CD4-positive, CD25-positive, alpha-beta regulatory T cell (primary cell): ENCODE data around the gene DGKG. TPM values are rescaled to one million over a fixed set of nuclear protein-coding genes. Genes with fewer than 3 reads are reported as not detected.

Experiments
- ATAC-seq, 2 donors: fragments of 150-1000 bp; cut with Tn5 transposase; one replicate each; pipeline ENCODE4 v1.10.0; 2021; ENCODE audit warnings: low read depth in 2 of 2, moderate number of reproducible peaks in 2 of 2, moderate library complexity in 1 of 2
- DNase-seq, 3 donors: peaks; one replicate each; pipeline versions ENCODE4 v3.0.0 to v3.0.0-alpha.2; 2012 to 2022; ENCODE audit warnings: mixed read lengths in 1 of 3
- H3K27ac ChIP-seq: one replicate; pipeline ENCODE4 v1.7.0; 2013; ENCODE audit warnings: mild to moderate bottlenecking, low read length; ENCODE audit not compliant: insufficient read depth, poor library complexity, severe bottlenecking
- H3K27me3 ChIP-seq: one replicate; pipeline ENCODE4 v1.7.0; 2013; ENCODE audit warnings: low read length; ENCODE audit not compliant: control insufficient read depth, insufficient read depth
- H3K36me3 ChIP-seq: one replicate; pipeline ENCODE4 v1.7.0; 2013; ENCODE audit warnings: mild to moderate bottlenecking, low read length, moderate library complexity; ENCODE audit not compliant: control insufficient read depth, insufficient read depth
- H3K4me1 ChIP-seq: 2 replicates; pipeline ENCODE4 v1.7.0; 2013; ENCODE audit warnings: mild to moderate bottlenecking, low read length; ENCODE audit not compliant: insufficient read depth, control insufficient read depth, poor library complexity, severe bottlenecking
- H3K4me3 ChIP-seq: one replicate; pipeline ENCODE4 v1.7.0; 2013; ENCODE audit warnings: low read depth, mild to moderate bottlenecking, low read length, moderate library complexity
- H3K9me3 ChIP-seq, 2 experiments: 1 replicate in 1 of 2; 2 replicates in 1 of 2; pipeline ENCODE4 v1.7.0; 2013; ENCODE audit warnings: low read length in 2 of 2, mild to moderate bottlenecking in 1 of 2, moderate library complexity in 1 of 2; ENCODE audit not compliant: control insufficient read depth in 2 of 2
- H3K27ac Mint-ChIP-seq, 3 donors: one replicate each; pipeline ENCODE4 v1.8.0; 2020 to 2022; ENCODE audit warnings: mild to moderate bottlenecking in 3 of 3, mixed read lengths in 3 of 3, moderate library complexity in 2 of 3
- H3K27me3 Mint-ChIP-seq: one replicate; pipeline ENCODE4 v1.8.0; 2022; ENCODE audit warnings: mild to moderate bottlenecking, mixed read lengths
- H3K36me3 Mint-ChIP-seq: one replicate; pipeline ENCODE4 v1.8.0; 2020; ENCODE audit warnings: mixed read lengths
- H3K4me1 Mint-ChIP-seq, 4 donors: one replicate each; pipeline ENCODE4 v1.8.0; 2020 to 2022; ENCODE audit warnings: mixed read lengths in 4 of 4, mild to moderate bottlenecking in 1 of 4
- H3K4me3 Mint-ChIP-seq, 4 donors: one replicate each; pipeline ENCODE4 v1.8.0; 2020 to 2022; ENCODE audit warnings: mild to moderate bottlenecking in 4 of 4, mixed read lengths in 4 of 4, moderate library complexity in 3 of 4
- H3K9me3 Mint-ChIP-seq, 7 donors: one replicate each; pipeline ENCODE4 v1.8.0; 2020 to 2022; ENCODE audit warnings: mixed read lengths in 7 of 7, mild to moderate bottlenecking in 3 of 7, moderate library complexity in 2 of 7
- polyA plus RNA-seq, 4 donors: library from polyadenylated mRNA; unstranded; fragments of 300-500 nt; fragmentation: Illumina TruSeq; gene quantifications; one replicate each; pipeline ENCODE4 v1.2.3, GENCODE V29; 2021
- total RNA-seq: library from RNA; stranded (reverse); gene quantifications from one replicate; pipeline ENCODE4 v1.2.3, GENCODE V29; 2022

DGKG gene
- total and polyA plus RNA-seq, 5 donors from 2014 or later = 0.81 TPM; not detected in 4

DNA sequence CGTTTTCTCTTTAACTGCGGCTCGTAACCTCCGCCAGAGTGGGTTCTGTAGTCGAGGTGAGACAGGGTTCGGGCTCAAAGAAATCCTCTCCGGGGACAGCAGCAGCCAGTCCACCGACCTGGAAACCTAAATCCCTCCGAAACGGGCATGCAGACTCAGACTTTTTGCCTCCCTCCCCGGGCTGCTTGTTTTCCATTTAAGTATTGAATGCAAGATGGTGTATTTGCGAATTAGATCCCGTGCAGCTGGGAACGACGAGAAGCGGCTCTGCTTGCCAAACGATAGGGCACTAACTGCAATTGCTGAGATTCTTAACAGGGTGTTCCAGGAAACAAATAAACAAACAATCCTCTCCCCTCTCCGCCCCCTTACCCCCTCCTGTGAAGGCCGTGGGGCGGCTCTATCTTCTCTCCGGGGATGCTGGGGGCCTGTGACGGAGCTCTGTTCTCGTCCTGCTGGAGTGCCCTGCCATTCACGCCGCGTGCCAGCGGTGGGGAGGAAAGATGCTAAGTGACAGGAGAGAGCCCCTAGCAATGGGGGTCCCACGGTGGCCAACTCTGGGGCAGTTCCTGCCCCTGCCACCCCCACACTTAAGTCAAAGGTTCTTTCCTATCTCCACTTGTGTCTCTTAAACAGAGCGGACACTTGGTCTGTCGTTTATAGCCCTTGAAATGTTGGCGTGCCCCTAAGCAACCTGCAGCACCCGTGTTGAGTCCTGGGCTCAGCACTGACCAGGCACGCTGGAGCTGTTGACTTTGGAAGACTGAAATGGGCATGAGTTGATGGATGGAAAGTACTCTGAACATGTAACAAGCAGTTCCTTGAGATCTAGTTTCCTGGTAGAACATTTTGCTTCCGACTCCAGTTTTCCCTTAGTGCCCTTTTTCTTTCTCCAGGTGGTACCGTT lies 251.9 kb downstream of the DGKG start:
- H3K27me3 ChIP-seq = peaks cover 48% of the 10 kb centered on the region
- Mint-ChIP-seq H3K36me3 (no peaks in the 10 kb centered on the region), H3K4me3 (peak overlapping the region; percentile 75 to 97 (median 94)), H3K4me1 (peaks cover 4 to 41% (median 30%) of the 10 kb centered on the region in 4 donors), H3K27ac (peak overlapping the region in 2 of 3 donors; percentile 80 to 90), H3K27me3 (peaks cover 92% of the 10 kb centered on the region), H3K9me3 (peaks cover 0 to 6% (median 0%) of the 10 kb centered on the region in 7 donors)
- DNase-seq (peak in 2 of 3 donors; percentile 8), ATAC-seq (no peak)
- no peaks in the 10 kb centered on the region for H3K9me3 ChIP-seq
- H3K27ac ChIP-seq = no peak overlapping the region
- peak overlapping the region; percentile 72 for H3K4me3 ChIP-seq
- no peaks in the 10 kb centered on the region for H3K36me3 ChIP-seq
- H3K4me1 ChIP-seq = peaks cover 37% of the 10 kb centered on the region

DNA sequence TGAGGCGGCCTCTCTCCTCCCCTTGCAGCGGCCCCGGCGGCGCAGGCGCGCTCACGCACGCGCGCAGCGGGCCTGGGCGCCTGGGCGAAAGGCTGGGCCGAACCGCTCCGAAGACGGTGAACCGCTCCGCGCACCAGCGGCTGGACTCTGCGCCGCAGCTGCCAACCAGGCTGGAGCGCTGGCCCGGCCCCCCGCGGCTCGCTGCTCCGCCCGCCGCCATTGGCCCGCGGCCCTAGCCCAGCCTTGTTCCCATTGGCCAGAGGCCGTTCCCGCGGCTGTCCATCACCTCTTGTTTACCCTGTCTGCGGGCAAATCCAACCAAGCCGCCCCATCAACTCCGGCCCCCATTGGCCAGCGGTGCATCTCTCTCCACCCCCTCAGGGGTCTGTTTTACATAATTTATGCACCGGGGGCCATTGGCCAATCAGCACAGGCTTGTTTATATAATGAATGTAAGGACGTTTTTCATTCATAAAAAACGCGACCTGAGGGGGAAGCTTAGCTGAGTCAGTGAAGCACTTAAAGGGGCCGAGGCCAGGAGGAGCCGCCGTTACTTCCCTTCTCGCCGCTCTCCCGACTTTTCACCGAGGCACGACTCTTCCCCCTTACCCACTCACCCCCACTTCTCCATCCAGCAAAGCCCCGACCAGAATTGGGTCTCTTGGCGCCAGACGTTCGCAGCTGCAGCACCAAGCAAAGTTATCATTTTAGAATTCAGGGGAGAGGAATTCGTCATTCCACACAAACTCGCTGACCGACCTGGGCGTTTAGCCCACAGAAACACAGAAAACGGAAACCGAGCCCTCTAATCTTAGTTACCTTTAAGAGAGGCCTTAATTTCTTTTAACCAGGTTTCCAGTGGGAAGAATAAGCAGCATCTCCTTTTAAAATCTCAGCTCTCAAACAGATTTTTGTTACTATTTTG lies 252.8 kb downstream of the DGKG start, which contains the start of gene ETV5:
ETV5 (minus strand) TSS at position 149 of the 925 bp plus-strand sequence. CDS start 3,221 bp downstream, outside the sequence.
- peaks cover 50% of the 10 kb centered on the region for H3K27me3 ChIP-seq
- H3K4me1 Mint-ChIP-seq = peaks cover 4 to 41% (median 30%) of the 10 kb centered on the region in 4 donors
- H3K27ac Mint-ChIP-seq = peak within 1 kb of the TSS; percentile 37 to 90 (median 80)
- H3K36me3 Mint-ChIP-seq = no peaks in the 10 kb centered on the region
- DNase-seq (peak; percentile 75 to 93 (median 77)), ATAC-seq (peak; percentile 88 to 90)
- H3K27ac ChIP-seq = no peak within 1 kb of the TSS
- H3K9me3 Mint-ChIP-seq = peaks cover 0 to 6% (median 0%) of the 10 kb centered on the region in 7 donors
- H3K9me3 ChIP-seq = no peaks in the 10 kb centered on the region
- peaks cover 37% of the 10 kb centered on the region for H3K4me1 ChIP-seq
- peak within 1 kb of the TSS; percentile 78 to 97 (median 94) for H3K4me3 Mint-ChIP-seq
- no peaks in the 10 kb centered on the region for H3K36me3 ChIP-seq
- H3K27me3 Mint-ChIP-seq = peaks cover 95% of the 10 kb centered on the region
- H3K4me3 ChIP-seq = peak within 1 kb of the TSS; percentile 72

DNA sequence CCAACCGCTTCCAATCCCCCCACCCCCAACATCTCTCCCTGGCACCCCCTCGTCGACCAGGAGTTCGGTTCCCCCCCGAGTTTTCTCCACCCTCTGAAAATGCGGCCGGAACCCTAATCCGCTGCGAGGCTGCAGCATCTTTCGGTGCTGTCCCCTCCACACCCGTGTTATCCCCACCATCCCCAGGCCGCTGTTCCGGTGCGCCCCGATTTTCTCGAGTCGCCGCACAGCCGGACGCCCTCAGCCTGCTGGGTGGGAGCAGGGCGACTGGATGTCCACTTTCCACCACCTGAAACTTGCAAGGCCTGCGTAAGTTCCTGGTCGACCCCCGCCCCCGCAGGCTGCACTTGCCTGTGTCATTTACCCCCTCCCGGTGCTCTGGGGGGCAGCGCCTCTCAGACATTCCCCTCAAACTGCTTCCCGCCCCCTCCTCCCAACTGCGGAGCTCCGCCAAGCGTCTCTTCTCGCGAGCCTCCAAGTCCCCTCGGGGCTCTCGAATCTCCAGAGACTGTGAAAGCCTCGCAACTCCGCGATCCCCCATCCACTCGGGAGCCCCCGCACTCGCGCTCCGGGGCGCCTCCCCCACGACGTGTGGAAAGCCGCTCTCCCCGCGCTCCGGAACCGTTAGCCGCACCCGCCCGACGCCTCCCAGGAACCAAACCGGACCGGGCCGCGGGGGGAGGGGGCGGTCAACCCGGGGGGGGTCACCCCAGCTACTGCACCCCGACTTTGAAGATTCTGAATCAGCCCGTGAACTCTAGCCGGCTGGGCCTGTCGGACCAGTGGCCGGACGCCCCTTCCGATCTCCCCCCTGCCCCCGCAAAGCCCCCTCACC lies 253.7 kb downstream of the DGKG start:
- peaks cover 37% of the 10 kb centered on the region for H3K4me1 ChIP-seq
- Mint-ChIP-seq H3K36me3 (no peaks in the 10 kb centered on the region), H3K4me1 (peaks cover 4 to 41% (median 30%) of the 10 kb centered on the region in 4 donors), H3K9me3 (peaks cover 0 to 6% (median 0%) of the 10 kb centered on the region in 7 donors), H3K27me3 (peaks cover 93% of the 10 kb centered on the region), H3K4me3 (peak overlapping the region; percentile 78 to 97 (median 94)), H3K27ac (no peak overlapping the region)
- H3K9me3 ChIP-seq = no peaks in the 10 kb centered on the region
- H3K36me3 ChIP-seq = no peaks in the 10 kb centered on the region
- peaks cover 50% of the 10 kb centered on the region for H3K27me3 ChIP-seq
- H3K4me3 ChIP-seq = no peak overlapping the region
- peak; percentile 2 to 7 (median 5) for DNase-seq
- ATAC-seq = no peak
- no peak overlapping the region for H3K27ac ChIP-seq

DNA sequence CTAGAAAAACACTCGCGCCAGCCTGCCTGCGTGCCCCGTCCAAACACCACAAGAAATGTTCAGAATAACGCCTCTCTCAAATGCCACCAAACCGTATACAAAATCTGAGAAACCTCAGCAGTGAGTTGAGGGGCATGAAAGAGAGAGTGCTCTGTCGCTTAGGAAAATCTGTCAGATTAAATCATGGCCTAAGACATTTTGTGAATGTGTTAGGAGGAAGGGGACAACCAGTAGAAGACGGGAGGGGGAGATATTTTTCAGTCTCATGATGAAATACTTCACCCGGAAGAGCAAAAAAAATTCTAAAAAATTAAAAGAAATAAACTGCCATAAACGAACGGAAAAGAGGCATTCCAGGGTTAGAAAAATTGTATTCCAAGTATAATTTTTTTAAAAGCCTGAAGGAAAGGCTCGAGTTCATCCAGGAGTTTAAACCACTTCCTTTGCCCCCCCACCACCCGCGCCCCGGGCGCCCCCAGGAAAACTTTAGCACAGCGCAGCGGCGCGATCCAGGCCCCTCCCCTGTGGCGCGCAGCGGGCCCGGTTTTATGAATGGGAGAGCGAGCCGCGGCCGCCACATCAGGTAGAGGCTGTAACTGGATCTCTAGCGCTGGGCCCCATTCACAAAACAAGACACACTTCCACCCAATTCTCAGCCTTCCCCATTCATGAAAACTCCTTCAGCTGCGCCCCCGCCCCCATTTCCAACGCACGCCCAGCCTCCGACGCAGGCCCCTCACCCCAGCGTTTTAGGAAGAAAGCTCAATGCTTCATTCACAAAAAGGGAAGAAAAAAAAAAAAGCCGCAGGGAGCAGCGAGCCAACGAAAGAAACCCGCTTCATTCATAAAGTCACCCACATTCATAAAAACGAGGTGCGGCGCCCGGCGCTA lies 254.6 kb downstream of the DGKG start:
- peaks cover 0 to 6% (median 0%) of the 10 kb centered on the region in 7 donors for H3K9me3 Mint-ChIP-seq
- Histone ChIP-seq H3K9me3 (no peaks in the 10 kb centered on the region), H3K4me3 (no peak overlapping the region), H3K27ac (no peak overlapping the region), H3K36me3 (no peaks in the 10 kb centered on the region), H3K4me1 (peaks cover 37% of the 10 kb centered on the region), H3K27me3 (peaks cover 54% of the 10 kb centered on the region)
- H3K27ac Mint-ChIP-seq = no peak overlapping the region
- H3K4me3 Mint-ChIP-seq = peak overlapping the region; percentile 78 to 94 (median 85)
- H3K27me3 Mint-ChIP-seq = peaks cover 95% of the 10 kb centered on the region
- no peaks in the 10 kb centered on the region for H3K36me3 Mint-ChIP-seq
- DNase-seq (peak; percentile 5 to 63 (median 27)), ATAC-seq (peak; percentile 21 to 30)
- peaks cover 4 to 41% (median 30%) of the 10 kb centered on the region in 4 donors for H3K4me1 Mint-ChIP-seq

GRCh38 chr3:186105543-186105942 lies 256.5 kb downstream of the DGKG start:
- Histone ChIP-seq H3K9me3 (no peaks in the 10 kb centered on the region), H3K27me3 (peaks cover 39% of the 10 kb centered on the region), H3K36me3 (no peaks in the 10 kb centered on the region), H3K27ac (no peak overlapping the region), H3K4me1 (peaks cover 37% of the 10 kb centered on the region), H3K4me3 (no peak overlapping the region)
- Mint-ChIP-seq H3K4me1 (peaks cover 0 to 35% (median 22%) of the 10 kb centered on the region in 4 donors), H3K36me3 (no peaks in the 10 kb centered on the region), H3K27me3 (peaks cover 90% of the 10 kb centered on the region), H3K27ac (no peak overlapping the region), H3K4me3 (no peak overlapping the region), H3K9me3 (peaks cover 0 to 3% (median 0%) of the 10 kb centered on the region in 7 donors)
- no peak for DNase-seq
- no peak for ATAC-seq

DNA sequence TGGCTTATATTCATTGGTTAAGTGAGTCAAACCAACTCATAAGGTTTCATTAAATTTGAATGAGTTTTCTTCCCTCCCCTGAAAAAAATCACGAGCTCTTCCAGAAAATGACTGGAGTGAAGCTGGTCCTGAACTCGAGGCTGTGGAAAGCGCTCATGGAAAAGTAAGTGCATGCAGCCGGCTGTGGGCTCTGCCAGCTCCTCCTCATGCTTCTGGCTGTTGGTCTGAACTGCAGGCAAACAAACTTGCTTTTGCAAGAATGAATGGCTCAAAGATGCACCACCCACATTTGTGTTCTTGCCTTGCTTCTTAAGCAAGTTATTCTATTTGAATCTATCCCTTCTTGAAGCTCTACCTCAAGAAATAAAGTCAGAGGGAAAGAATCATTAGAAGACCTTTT lies 259.3 kb downstream of the DGKG start:
- Mint-ChIP-seq H3K27ac (no peak overlapping the region), H3K4me1 (peaks cover 0 to 13% (median 6%) of the 10 kb centered on the region in 4 donors), H3K4me3 (no peak overlapping the region), H3K36me3 (no peaks in the 10 kb centered on the region), H3K27me3 (peaks cover 87% of the 10 kb centered on the region), H3K9me3 (peaks cover 0 to 1% (median 0%) of the 10 kb centered on the region in 7 donors)
- Histone ChIP-seq H3K27me3 (peaks cover 52% of the 10 kb centered on the region), H3K4me1 (peaks cover 11% of the 10 kb centered on the region), H3K9me3 (no peaks in the 10 kb centered on the region), H3K36me3 (no peaks in the 10 kb centered on the region), H3K27ac (no peak overlapping the region), H3K4me3 (no peak overlapping the region)
- ATAC-seq (no peak), DNase-seq (no peak)
